ENCODE measurements around the gene ICAM2. TPM values are rescaled to one million over a fixed set of nuclear protein-coding genes. Genes with fewer than 3 reads are reported as not detected.
"Not testable (repeated sequence)": the region's sequence is repeated elsewhere in the genome, so short reads cannot be mapped to it uniquely, and the experiment has no call there.

ICAM2 gene
- total RNA-seq, 2 donors from 2014 or later: 14.1 to 20.7 TPM

- DNase-seq (ENCODE audit: low spot score) (no peak), ATAC-seq (no peak)
- H3K4me1 Mint-ChIP-seq (ENCODE audit: low read depth in 2 of 2): peaks cover 5 to 12% of the 10 kb centered on the region in 2 donors
- H3K4me3 Mint-ChIP-seq: no peak overlapping the region
- peaks cover 9% of the 10 kb centered on the region for H3K36me3 Mint-ChIP-seq
- H3K9me3 Mint-ChIP-seq: no peaks in the 10 kb centered on the region
- H3K27me3 Mint-ChIP-seq: no peaks in the 10 kb centered on the region
- peak overlapping the region in 1 of 2 donors; percentile 16 for H3K27ac Mint-ChIP-seq
Measured at GRCh38 chr17:64038331-64039105, 18.1 kb upstream of the ICAM2 start.

DNA sequence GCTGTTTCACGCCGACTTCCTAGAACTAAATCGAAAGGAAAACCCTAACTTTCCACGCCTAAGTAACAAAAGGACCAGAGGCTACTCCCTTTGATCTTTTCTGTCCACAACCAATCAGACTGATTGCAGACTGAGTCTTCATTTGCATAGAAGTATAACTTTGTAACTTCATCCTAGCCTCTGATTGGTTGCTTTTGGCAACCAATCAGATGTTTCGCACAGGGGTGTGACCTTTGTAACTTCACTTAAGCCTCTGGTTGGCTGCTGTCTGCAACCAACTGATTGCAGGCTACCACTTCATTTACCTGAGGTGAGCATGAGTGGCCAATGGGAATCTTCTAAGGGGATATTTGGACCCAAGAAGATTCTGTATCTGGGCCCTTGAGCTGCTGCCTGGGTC is 17.4 kb upstream of the ICAM2 start:
- Mint-ChIP-seq H3K9me3 (no peaks in the 10 kb centered on the region), H3K4me1 (ENCODE audit: low read depth in 2 of 2) (peaks cover 5 to 9% of the 10 kb centered on the region in 2 donors), H3K27me3 (no peaks in the 10 kb centered on the region), H3K36me3 (peaks cover 6% of the 10 kb centered on the region), H3K27ac (no peak overlapping the region), H3K4me3 (no peak overlapping the region)
- DNase-seq (ENCODE audit: low spot score) (no peak), ATAC-seq (no peak)

- Mint-ChIP-seq H3K27ac (no peak overlapping the region), H3K36me3 (peaks cover 4% of the 10 kb centered on the region), H3K9me3 (no peaks in the 10 kb centered on the region), H3K4me1 (ENCODE audit: low read depth in 2 of 2) (peaks cover 4 to 9% of the 10 kb centered on the region in 2 donors), H3K4me3 (no peak overlapping the region), H3K27me3 (no peaks in the 10 kb centered on the region)
- DNase-seq (ENCODE audit: low spot score): no peak
- no peak for ATAC-seq
Measured at GRCh38 chr17:64037180-64037579, 16.7 kb upstream of the ICAM2 start.

- Mint-ChIP-seq H3K27ac (no peak overlapping the region), H3K36me3 (no peaks in the 10 kb centered on the region), H3K4me3 (no peak overlapping the region), H3K27me3 (no peaks in the 10 kb centered on the region), H3K9me3 (no peaks in the 10 kb centered on the region), H3K4me1 (ENCODE audit: low read depth in 2 of 2) (peaks cover 0 to 7% of the 10 kb centered on the region in 2 donors)
- DNase-seq (ENCODE audit: low spot score) (no peak), ATAC-seq (no peak)
Measured at GRCh38 chr17:64036198-64036922, 15.9 kb upstream of the ICAM2 start.

- H3K27ac Mint-ChIP-seq: peak overlapping the region in 1 of 2 donors; percentile 51
Measured at GRCh38 chr17:64032081-64032480, 11.6 kb upstream of the ICAM2 start.

GRCh38 chr17:64028874-64029464 is 8.5 kb upstream of the ICAM2 start:
- ATAC-seq (no peak), DNase-seq (ENCODE audit: low spot score) (peak; percentile 88)
- H3K27ac Mint-ChIP-seq: no peak overlapping the region
- no peaks in the 10 kb centered on the region for H3K27me3 Mint-ChIP-seq
- H3K9me3 Mint-ChIP-seq: no peaks in the 10 kb centered on the region
- peaks cover 28 to 33% of the 10 kb centered on the region in 2 donors for H3K4me1 Mint-ChIP-seq (ENCODE audit: low read depth in 2 of 2)
- no peak overlapping the region for H3K4me3 Mint-ChIP-seq
- no peaks in the 10 kb centered on the region for H3K36me3 Mint-ChIP-seq

More at GRCh38 chr17:64032081-64032480, 11.6 kb upstream of the ICAM2 start:
- ATAC-seq (no peak), DNase-seq (ENCODE audit: low spot score) (no peak)
- Mint-ChIP-seq H3K27me3 (no peaks in the 10 kb centered on the region), H3K36me3 (no peaks in the 10 kb centered on the region), H3K4me3 (no peak overlapping the region), H3K9me3 (no peaks in the 10 kb centered on the region), H3K4me1 (ENCODE audit: low read depth in 2 of 2) (peaks cover 8 to 11% of the 10 kb centered on the region in 2 donors)

- H3K27ac Mint-ChIP-seq: peak overlapping the region; percentile 77 to 100
- H3K36me3 Mint-ChIP-seq: no peaks in the 10 kb centered on the region
- no peaks in the 10 kb centered on the region for H3K9me3 Mint-ChIP-seq
- DNase-seq (ENCODE audit: low spot score): peak; percentile 89
- peak; percentile 81 to 84 for ATAC-seq
- no peaks in the 10 kb centered on the region for H3K27me3 Mint-ChIP-seq
- peaks cover 49 to 60% of the 10 kb centered on the region in 2 donors for H3K4me1 Mint-ChIP-seq (ENCODE audit: low read depth in 2 of 2)
- H3K4me3 Mint-ChIP-seq: peak overlapping the region; percentile 81
Measured at GRCh38 chr17:64025732-64026294, 5.4 kb upstream of the ICAM2 start.

DNA sequence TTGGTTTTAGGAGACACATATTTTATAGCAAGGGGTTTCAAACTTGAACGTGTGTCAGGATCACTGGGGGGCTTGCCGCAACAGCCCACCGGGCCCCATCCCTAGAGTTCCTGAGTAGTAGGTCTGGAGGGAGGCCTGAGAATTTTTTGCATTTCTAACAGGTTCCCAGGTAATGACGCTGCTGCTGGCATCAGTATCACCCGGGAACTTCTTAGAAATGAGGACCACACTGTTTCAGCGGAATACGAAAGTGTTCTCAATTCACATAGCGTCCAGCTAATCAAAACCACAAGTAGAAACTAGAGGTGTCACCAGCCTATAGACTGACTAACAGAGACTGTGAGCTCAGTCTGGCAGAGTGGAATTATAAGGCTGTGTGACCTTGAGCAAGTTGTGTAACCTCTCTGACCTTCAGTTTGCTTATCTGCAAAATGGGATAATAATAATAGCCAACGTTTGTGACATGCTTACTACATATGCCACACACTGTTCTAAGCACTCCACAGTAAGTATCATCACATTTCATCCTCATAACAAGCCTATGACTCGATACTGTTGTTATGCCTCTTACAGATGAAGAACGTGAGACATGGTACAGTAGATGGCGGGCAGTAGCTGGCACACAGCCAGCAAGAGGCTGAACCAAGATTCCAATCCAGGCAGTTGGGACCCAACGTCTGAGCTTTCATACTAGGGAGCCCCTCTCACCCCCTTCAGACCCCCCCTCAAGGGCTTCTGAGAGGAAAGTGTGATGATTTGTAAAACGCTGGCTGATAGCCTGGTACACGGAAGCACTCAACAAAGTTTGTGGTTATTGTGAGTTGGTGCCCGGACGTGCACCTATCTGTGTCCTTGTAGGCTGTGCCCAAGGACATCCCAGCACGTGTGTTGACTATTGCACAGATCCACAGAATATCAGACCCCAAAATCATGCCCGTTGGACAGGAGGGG is 4.6 kb upstream of the ICAM2 start:
- no peaks in the 10 kb centered on the region for H3K27me3 Mint-ChIP-seq
- peak overlapping the region; percentile 81 for H3K4me3 Mint-ChIP-seq
- peak; percentile 74 to 78 for ATAC-seq
- peaks cover 49 to 60% of the 10 kb centered on the region in 2 donors for H3K4me1 Mint-ChIP-seq (ENCODE audit: low read depth in 2 of 2)
- peak overlapping the region; percentile 77 to 100 for H3K27ac Mint-ChIP-seq
- DNase-seq (ENCODE audit: low spot score): peak; percentile 79
- H3K9me3 Mint-ChIP-seq: no peaks in the 10 kb centered on the region
- H3K36me3 Mint-ChIP-seq: no peaks in the 10 kb centered on the region

DNA sequence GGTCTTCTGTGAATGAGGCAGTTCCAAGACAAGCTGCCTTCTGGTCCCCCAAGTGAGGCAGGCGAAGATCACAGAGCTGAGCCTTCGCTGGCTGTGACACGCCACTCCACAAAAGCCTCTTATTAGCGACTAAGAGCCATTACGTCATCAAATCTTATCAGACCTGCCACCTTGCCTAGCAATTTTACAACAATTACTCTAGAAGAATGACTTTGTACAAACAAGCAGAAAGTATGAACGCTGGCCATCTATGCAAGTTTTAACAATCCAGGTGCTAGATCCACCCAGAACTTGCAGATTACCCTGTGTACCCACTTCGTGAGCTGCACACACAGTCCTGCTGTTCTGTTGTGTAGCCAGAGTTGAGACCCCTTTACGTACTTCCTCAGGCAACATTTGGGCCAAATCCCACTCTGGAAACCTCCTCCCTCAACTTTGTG is 3.8 kb upstream of the ICAM2 start:
- Mint-ChIP-seq H3K36me3 (no peaks in the 10 kb centered on the region), H3K27ac (peak overlapping the region; percentile 77 to 100), H3K4me3 (peak overlapping the region; percentile 81), H3K27me3 (no peaks in the 10 kb centered on the region), H3K9me3 (no peaks in the 10 kb centered on the region), H3K4me1 (ENCODE audit: low read depth in 2 of 2) (peaks cover 49 to 60% of the 10 kb centered on the region in 2 donors)
- ATAC-seq (no peak), DNase-seq (ENCODE audit: low spot score) (no peak)

DNA sequence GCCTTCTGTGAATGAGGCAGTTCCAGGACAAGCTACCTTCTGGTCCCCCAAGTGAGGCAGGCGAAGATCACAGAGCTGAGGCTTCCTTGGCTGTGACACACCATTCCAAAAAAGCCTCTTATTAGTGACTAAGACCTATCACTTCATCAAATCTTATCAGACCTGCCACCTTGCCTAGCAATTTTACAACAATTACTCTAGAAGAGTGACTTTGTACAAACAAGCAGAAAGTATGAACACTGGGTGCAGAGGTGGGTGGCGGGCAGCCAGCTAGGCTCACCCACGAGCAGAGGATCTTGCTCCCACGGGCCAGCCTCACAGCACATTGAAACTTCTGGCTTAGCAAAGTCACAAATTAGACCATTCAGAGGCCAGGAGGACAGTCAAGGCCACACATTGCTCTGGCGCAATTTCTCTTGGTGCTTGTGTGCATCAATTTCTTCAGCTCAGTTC is 2.2 kb upstream of the ICAM2 start:
- DNase-seq (ENCODE audit: low spot score): no peak
- Mint-ChIP-seq H3K4me3 (peak overlapping the region; percentile 47), H3K9me3 (no peaks in the 10 kb centered on the region), H3K27ac (peak overlapping the region; percentile 77 to 100), H3K36me3 (no peaks in the 10 kb centered on the region), H3K4me1 (ENCODE audit: low read depth in 2 of 2) (peaks cover 53 to 66% of the 10 kb centered on the region in 2 donors), H3K27me3 (no peaks in the 10 kb centered on the region)
- no peak for ATAC-seq

GRCh38 chr17:64019551-64019961 is 877 bp downstream of the ICAM2 start:
- DNase-seq (ENCODE audit: low spot score); ATAC-seq: not testable (repeated sequence)
- H3K4me1 Mint-ChIP-seq (ENCODE audit: low read depth in 2 of 2): peaks cover 55 to 71% of the 10 kb centered on the region in 2 donors

DNA sequence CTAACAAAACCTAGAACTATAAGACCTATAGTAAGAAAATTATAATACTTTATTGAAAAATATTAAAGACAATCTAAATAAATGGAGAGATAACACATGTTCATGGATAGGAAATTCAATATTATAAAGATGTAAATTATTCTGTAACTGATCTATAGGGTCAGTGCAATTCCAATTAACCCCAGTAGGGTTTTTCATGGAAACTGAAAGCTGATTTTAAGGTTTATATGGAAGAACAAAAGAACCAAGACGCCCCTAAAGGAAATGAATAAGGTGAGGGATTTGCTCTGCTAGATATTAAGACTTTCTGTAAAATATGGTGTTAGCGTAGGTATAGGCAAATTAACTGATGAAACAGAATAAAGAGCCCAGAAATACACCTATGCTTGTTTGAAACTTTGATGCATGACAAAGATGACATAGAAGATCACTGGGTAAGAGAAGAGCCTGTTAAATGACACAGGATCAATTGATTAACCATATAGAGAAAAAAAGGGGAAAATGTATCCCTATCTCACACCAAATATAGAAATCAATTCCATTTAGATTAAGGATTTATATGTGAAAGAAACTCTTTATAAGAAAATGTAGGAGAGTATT is 3.0 kb downstream of the ICAM2 start:
- no peaks in the 10 kb centered on the region for H3K9me3 Mint-ChIP-seq
- no peaks in the 10 kb centered on the region for H3K27me3 Mint-ChIP-seq

More at GRCh38 chr17:64019551-64019961, 877 bp downstream of the ICAM2 start:
- not testable (repeated sequence) for H3K36me3 Mint-ChIP-seq, H3K9me3 Mint-ChIP-seq, H3K27me3 Mint-ChIP-seq
- peak overlapping the region; percentile 77 to 100 for H3K27ac Mint-ChIP-seq
- peak overlapping the region; percentile 83 for H3K4me3 Mint-ChIP-seq

More for the DNA sequence above, 3.0 kb downstream of the ICAM2 start:
- Mint-ChIP-seq H3K4me3 (peak overlapping the region; percentile 83), H3K4me1 (ENCODE audit: low read depth in 2 of 2) (peaks cover 46 to 64% of the 10 kb centered on the region in 2 donors), H3K36me3 (no peaks in the 10 kb centered on the region), H3K27ac (peak overlapping the region; percentile 99 to 100)
- no peak for ATAC-seq
- no peak for DNase-seq (ENCODE audit: low spot score)

All from natural killer cell treated with Interleukin-12 subunit alpha and Interleukin-12 subunit beta and Interleukin-15 and Interleukin-18, amount 100 ng/mL, for 72 hours (primary cell).